GM21367 (cell line): ENCODE measurements around the gene MCUR1.
"Not testable (repeated sequence)": the region's sequence is repeated elsewhere in the genome, so short reads cannot be mapped to it uniquely, and the experiment has no call there.

Experiments
- ATAC-seq: cut with Tn5 transposase; IDR thresholded peaks from one replicate; pipeline ENCODE4 v1.9.1; 2021; ENCODE audit not compliant: unreplicated experiment

Gene MCUR1

GRCh38 chr6:13829419-13829818, 15.1 kb upstream of the MCUR1 start:
- not testable (repeated sequence) for ATAC-seq

GRCh38 chr6:13828656-13829301, 14.4 kb upstream of the MCUR1 start:
- ATAC-seq, result not testable (repeated sequence)

GRCh38 chr6:13827032-13827431, 12.7 kb upstream of the MCUR1 start:
- no peak for ATAC-seq

GRCh38 chr6:13825871-13826270, 11.5 kb upstream of the MCUR1 start:
- no peak for ATAC-seq

DNA sequence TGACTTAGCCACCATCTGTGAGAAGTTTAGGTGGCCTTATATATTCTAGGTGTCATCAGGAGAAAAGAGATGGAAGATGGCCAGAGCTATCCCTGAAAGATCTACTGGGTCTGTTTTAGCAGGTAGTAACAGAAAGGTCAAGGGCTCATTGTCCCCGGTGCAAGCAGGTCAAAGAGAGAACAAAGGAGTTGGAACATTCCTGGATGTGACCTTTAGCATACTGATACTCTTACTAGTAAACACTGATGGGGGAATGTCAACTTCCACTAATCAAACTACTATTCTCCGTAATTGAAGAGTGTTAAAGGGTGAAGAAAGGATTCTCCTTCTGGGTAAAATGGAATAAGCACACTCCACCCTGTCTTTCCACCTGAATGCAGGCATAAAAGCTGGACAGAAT, 4.0 kb upstream of the MCUR1 start:
- no peak for ATAC-seq

DNA sequence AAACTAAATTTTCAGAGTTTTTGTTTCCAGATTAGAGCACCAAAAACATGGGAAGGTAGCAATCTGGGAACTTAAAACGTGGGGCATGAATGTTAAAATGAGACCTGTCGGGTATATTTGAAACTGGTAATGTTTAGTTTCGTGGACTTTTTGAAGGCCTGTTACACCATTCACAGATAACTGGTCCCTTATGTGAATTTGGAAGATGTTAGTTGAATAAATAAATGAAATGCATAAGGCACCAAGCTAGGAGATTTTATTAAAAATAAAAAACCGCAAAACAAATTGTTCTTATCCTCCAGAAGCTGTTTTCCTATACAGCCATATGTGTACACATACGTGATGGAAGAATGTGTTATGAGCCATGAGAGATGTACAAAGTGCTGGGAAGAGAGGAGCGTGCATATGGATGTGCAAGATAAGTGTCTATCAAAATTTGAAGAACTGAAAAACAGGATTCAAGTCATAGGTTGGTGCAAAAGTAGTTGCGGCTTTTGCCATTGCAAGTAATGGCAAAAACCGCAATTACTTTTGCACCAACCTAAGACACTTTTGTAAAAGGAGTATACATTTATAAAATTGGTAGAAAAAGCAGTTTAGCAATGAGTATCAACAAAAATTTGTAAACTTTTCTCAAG, 700 bp upstream of the MCUR1 start:
- ATAC-seq, result no peak

- ATAC-seq, result peak; percentile 27
Measured at GRCh38 chr6:13813621-13814175, 659 bp downstream of the MCUR1 start.

DNA sequence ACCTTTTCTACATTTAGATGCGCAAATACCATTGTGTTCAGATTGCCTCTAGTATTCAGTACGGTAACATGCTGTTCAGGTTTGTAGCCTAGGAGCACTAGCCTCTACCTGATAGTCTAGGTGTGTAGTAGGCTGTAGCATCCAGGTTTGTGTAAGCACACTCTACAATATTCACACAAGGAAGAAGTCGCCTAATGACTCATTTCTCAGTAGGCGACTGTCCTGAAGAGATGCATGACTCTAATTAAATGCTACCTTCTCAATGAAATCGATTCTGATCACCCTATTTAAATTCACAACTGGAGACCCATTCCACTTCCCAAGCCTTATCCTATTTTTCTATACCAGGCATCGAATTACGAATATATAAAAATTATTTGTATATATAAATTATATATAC, 1.3 kb downstream of the MCUR1 start:
- no peak for ATAC-seq

- no peak for ATAC-seq
Measured at GRCh38 chr6:13812359-13812642, 2.1 kb downstream of the MCUR1 start.

- ATAC-seq, result no peak
Measured at GRCh38 chr6:13811627-13812358, 2.6 kb downstream of the MCUR1 start.

DNA sequence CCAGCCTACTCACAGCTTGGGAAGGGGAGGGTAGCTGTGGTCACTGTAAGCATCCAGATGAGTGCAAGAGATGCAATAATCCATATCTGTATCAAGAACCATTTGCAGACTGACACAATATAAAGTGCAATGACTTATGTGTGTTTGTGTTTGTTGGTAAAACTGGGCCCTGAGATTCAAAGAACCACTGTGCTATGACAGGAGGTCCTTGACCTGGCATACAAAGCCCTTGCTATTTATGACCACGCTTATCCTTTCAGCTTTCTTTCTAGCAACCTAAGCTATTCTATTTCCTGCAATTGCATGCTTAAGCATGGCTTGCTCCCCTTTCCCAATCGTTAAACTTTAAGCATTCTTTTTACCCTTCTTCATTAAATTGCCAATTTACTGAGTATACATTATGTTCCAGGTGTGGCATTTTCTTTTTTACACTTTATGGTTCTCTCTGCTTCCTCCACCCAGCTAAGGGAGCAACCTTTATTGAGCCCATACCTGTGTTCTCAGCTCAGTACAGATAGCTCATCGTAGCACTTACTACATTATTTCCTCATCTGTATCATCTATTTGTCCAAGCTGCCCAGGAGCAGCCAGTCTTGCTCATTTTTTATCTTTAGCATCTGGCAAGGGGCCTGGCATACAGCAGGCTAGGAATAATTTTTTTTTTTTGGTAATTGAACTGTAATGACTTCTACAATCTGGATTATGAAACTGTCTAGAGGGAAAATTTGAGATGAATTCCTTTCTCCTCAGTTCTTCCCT, 3.5 kb downstream of the MCUR1 start:
- no peak for ATAC-seq

DNA sequence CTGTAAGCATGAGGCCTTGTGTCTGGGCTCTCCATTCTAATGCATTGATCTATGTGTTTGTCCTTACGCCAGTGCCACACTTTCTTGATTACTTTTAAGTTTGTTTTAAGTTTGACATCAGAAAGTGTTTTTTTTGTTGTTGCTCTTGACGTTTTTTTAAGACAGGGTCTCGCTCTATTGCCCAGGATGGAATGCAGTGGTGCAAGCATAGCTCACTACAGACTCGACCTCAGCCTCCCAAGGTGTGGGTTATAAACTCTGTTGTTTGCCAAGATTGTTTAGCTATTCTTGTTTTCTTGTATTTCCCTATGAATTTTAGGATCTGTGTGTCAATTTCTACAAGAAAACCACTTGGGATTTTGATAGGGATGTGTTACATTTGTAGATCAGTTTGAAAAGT, 5.6 kb downstream of the MCUR1 start:
- ATAC-seq, result no peak

DNA sequence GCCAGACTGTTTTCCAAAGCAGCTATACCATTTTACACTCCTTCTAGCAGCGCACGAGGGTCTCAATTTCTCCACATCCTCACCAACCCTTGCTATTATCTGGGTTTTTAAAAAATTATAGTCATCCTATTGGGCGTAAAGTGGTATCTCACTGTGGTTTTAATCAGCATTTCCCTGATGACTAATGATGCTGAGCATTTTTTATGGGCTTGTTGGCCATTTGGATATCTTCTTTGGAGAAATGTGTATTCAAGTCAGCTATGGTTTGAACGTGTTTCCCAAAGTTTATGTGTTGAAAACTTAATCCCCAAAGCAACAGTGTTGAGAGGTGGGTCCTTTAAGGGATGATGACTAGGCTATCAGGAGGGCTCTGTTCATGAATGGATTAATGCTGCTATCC, 6.7 kb downstream of the MCUR1 start:
- no peak for ATAC-seq

DNA sequence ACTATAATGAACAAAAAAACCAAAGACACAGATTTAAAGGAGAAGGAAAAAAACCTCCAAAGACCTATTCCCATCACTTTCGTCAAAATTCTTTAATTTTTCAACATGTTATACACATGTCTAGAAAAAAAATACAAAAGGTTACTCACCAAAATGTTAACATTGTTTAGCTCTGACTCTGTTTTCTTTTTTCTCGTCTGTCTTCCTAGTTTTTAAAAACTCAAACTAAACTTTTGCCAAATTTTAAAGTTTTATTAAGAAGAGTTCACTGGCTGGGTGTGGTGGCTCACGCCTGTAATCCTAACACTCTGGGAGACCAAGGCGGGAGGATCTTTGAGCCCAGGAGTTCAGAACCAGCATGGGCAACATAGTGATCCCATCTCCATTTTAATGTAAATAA, 10.8 kb downstream of the MCUR1 start:
- ATAC-seq, result no peak

- ATAC-seq, result no peak
Measured at GRCh38 chr6:13800615-13801014, 13.7 kb downstream of the MCUR1 start.

GRCh38 chr6:13796781-13797180, 17.6 kb downstream of the MCUR1 start:
- ATAC-seq, result no peak

- ATAC-seq, result peak; percentile 87
Measured at GRCh38 chr6:13795041-13795750, 19.2 kb downstream of the MCUR1 start.

- ATAC-seq, result no peak
Measured at GRCh38 chr6:13794184-13794583, 20.2 kb downstream of the MCUR1 start.

- no peak for ATAC-seq
Measured at GRCh38 chr6:13789746-13790145, 24.6 kb downstream of the MCUR1 start.

DNA sequence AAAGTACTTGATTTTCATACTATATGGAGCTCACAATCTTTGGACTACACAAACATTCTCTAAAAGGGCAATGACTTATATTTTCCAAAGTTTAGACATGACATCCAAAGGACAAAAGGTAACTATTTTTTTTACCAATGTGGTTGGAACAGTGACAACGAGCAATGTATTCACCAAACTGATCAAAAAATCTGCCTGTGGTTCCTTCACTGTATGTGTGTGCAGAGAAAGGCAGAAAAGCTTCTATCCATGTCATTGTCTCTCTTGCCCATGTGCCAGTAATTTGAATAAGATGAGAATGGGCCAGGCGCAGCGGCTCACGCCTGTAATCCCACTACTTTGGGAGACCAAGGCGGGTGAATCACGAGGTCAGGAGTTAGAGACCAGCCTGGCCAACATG, 25.5 kb downstream of the MCUR1 start:
- no peak for ATAC-seq

GRCh38 chr6:13787137-13787536, 27.2 kb downstream of the MCUR1 start:
- ATAC-seq, result no peak
